AG04449 (cell line): ENCODE data around the gene C19orf25.
"Not testable (repeated sequence)": the region's sequence is repeated elsewhere in the genome, so short reads cannot be mapped to it uniquely, and the experiment has no call there.

Source experiments
- CTCF ChIA-PET: fragments of 350-600 bp; formaldehyde crosslinking; extraction: SDS; loops from one replicate; lab custom pipeline; 2021; ENCODE audit warnings: antibody characterized with exemption; lab: Yijun Ruan, JAX
- POLR2A ChIA-PET: fragments of 400-600, 350-600 bp; formaldehyde crosslinking; extraction: SDS; loops from one replicate; lab custom pipeline; 2020; ENCODE audit warnings: antibody characterized with exemption, inconsistent platforms; lab: Yijun Ruan, JAX
- DNase-seq: peaks from one replicate; pipeline ENCODE4 v3.0.0-alpha.2; 2010; ENCODE audit warnings: low read depth, low spot score
- H3K4me3 ChIP-seq: 2 replicates; pipeline ENCODE4 v1.5.1; 2011; ENCODE audit warnings: low read depth, mild to moderate bottlenecking, control low read depth, low read length
- TF ChIP-seq, protein P1 (sequence below): IDR thresholded peaks from one replicate; pipeline ENCODE4 v1.5.1; 2011; ENCODE audit warnings: mild to moderate bottlenecking, moderate library complexity, low read length, control low read depth, inconsistent platforms; ENCODE audit not compliant: insufficient read depth; ENCODE audit errors: missing control alignments

C19orf25 gene

DNA sequence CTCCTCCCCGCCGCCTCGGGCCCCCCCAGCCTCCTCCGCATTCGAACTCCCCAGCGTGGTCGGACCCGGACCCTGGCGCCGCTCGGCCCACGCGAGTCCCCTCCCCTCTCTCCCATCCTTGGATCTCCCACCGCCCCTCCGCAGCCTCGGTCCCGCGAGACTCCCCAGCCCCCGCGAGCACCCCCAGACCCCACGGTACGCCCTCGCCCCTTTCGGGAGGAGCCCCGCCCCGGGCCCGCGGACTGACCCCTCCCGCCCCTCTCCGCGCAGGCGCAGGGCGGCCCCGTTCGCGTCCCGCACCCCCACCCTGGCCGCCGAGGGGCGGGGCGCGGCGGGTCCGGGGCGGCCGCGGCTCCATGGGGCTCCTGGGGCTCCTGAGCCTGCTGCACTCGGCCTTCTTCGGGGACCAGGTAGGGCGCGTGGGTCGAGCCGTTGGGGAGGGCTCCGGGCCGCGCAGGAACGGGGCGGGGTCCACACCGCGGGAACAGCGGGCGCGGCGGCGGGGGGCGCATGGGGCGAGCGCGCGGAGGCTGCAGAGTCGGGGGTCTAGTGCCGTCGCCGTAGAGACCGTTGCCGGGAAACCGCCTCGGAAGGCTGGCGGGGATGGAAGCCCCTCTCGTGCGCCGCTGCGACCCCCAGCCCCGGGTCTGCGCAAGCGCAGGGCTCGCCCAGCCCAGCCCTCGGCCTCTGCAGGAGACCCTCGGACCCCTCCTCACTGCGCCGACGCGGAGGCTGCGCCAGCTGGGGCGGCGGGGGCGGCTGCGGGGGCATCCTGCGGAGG lies 32.9 kb downstream of the C19orf25 start:
- ChIA-PET CTCF (interaction anchor here (0.8 to 3.7 kb wide), 7 partner anchors 7 to 38 kb away, joined by 3 to 25 read pairs (median 5); no protein-coding TSS in a partner anchor), POLR2A (no interaction called here)
- no peak for DNase-seq
- H3K4me3 ChIP-seq = peak overlapping the region; percentile 52
- TF ChIP-seq, protein P1, sequence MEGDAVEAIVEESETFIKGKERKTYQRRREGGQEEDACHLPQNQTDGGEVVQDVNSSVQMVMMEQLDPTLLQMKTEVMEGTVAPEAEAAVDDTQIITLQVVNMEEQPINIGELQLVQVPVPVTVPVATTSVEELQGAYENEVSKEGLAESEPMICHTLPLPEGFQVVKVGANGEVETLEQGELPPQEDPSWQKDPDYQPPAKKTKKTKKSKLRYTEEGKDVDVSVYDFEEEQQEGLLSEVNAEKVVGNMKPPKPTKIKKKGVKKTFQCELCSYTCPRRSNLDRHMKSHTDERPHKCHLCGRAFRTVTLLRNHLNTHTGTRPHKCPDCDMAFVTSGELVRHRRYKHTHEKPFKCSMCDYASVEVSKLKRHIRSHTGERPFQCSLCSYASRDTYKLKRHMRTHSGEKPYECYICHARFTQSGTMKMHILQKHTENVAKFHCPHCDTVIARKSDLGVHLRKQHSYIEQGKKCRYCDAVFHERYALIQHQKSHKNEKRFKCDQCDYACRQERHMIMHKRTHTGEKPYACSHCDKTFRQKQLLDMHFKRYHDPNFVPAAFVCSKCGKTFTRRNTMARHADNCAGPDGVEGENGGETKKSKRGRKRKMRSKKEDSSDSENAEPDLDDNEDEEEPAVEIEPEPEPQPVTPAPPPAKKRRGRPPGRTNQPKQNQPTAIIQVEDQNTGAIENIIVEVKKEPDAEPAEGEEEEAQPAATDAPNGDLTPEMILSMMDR = no peak

GRCh38 chr19:1445185-1445931 lies 33.7 kb downstream of the C19orf25 start:
- POLR2A ChIA-PET = no interaction called here
- DNase-seq = no peak
- CTCF ChIA-PET = interaction anchor here (0.8 to 3.7 kb wide), 11 partner anchors 8 to 167 kb away, joined by 3 to 25 read pairs (median 4); no protein-coding TSS in a partner anchor
- peak overlapping the region; percentile 52 for H3K4me3 ChIP-seq
- TF ChIP-seq, protein P1 = peak; percentile 87

DNA sequence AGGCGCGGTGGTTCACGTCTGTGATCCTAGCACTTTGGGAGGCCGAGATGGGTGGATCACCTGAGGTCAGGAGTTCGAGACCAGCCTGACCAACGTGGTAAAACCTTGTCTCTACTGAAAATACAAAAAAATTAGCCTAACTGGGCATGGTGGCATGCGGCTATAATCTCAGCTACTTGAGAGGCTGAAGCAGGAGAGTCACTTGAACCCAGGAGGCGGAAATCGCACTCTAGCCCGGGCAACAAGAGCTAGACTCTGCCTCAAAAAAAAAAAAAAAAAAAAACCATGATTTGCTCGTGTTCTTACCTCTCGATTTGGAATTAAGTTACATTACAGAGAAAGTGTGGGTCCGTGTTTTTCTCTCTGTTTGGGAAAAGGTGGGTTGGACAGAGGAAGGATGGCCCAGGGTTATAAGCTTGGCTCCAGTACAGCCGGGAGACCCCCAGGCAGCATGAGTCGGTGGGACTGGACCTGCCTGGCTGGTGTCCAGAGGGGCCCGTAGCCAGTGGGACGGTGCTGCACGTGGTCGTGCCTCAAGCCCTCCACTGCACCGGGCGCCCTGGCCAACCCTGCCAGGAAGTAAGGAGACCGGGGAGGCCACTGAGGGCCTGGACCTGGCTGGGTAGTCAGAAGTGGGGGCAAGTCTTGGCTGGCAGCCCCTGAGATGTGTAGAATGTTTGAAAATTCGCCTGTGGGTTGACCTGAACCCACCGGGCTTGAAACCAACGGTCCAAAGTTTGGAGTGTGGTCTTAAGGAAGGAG lies 37.2 kb downstream of the C19orf25 start:
- H3K4me3 ChIP-seq = no peak overlapping the region
- no peak for DNase-seq
- TF ChIP-seq, protein P1 = no peak
- CTCF ChIA-PET = interaction anchor here (0.5 to 1.3 kb wide), 3 partner anchors 30 to 384 kb away, joined by 3 read pairs; no protein-coding TSS in a partner anchor
- POLR2A ChIA-PET = interaction anchor here (1.6 kb wide), 1 partner anchor 11 kb away, joined by 3 read pairs; no protein-coding TSS in a partner anchor

- DNase-seq = no peak
- ChIA-PET POLR2A (interaction anchor here (1.6 kb wide), 1 partner anchor 12 kb away, joined by 3 read pairs; no protein-coding TSS in a partner anchor), CTCF (interaction anchor here (1.0 to 1.3 kb wide), 3 partner anchors 13 to 173 kb away, joined by 3 read pairs; no protein-coding TSS in a partner anchor)
- H3K4me3 ChIP-seq = no peak overlapping the region
- TF ChIP-seq, protein P1 = no peak
These were observed 38.0 kb downstream of the C19orf25 start for GRCh38 chr19:1441022-1441426.

DNA sequence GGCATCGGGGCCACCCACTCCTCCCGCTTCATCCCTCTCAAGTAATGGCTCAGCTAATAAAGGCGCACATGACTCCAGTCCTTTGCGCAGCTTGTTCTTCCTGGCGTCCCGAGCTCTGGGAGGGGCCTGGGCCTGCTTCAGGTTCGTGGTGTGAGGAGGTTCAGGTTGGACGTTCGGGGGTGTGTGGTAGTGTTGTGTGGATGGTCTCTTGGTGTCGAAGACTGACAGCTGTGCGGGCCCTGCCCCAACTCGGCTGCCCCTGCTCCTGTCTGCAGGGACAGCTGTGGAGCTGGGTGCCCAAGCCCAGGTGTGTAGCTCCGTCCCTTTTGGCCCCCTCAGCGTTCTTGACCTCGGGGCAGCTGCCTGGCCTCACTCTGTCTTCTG lies 38.6 kb downstream of the C19orf25 start:
- H3K4me3 ChIP-seq = no peak overlapping the region; the same call in 1 of the 2 replicates
- no peak for DNase-seq
- POLR2A ChIA-PET = interaction anchor here (1.6 kb wide), 1 partner anchor 13 kb away, joined by 3 read pairs; no protein-coding TSS in a partner anchor
- TF ChIP-seq, protein P1 = no peak
- CTCF ChIA-PET = interaction anchor here (1.0 to 1.6 kb wide), 3 partner anchors 13 to 173 kb away, joined by 3 to 4 read pairs (median 3); no protein-coding TSS in a partner anchor

DNA sequence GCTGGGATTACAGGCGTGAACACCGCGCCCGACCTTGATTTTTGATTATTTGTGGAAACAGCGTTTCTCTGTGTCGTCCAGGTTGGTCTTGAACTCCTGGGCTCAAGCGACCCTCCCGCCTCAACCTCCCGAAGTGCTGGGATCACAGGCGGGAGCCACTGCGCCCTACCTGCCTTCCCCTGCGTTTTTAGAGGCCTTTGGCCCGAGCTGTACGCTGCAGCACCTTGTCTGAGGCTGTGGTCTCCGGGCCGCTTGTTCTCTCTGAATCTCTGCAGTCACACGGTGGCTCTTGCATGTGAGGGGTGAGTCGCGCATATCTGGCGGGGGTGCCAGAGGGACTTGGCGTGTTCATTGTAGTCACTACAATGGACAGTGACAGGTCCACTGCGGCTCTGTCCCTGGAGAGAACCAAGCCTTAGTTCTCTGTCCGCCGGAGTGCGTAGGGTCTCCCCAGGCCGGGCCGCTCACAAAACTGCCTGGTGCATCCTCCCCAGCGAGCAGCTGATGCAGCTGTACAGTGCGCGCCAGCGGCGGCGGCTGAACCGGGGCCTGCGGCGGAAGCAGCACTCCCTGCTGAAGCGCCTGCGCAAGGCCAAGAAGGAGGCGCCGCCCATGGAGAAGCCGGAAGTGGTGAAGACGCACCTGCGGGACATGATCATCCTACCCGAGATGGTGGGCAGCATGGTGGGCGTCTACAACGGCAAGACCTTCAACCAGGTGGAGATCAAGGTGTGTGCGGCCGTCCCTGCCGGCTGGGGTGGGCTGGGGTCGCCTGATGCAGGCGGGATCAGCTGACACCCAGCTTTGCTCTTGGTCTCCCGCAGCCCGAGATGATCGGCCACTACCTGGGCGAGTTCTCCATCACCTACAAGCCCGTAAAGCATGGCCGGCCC lies 39.2 kb downstream of the C19orf25 start:
- CTCF ChIA-PET = interaction anchor here (0.6 to 1.6 kb wide), 4 partner anchors 12 to 172 kb away, joined by 3 to 4 read pairs (median 3); no protein-coding TSS in a partner anchor
- DNase-seq = not testable (repeated sequence)
- POLR2A ChIA-PET = interaction anchor here (1.6 kb wide), 1 partner anchor 13 kb away, joined by 3 read pairs; no protein-coding TSS in a partner anchor
- peak overlapping the region; percentile 89 for H3K4me3 ChIP-seq
